Activated CD8-positive, alpha-beta memory T cell treated with anti-CD3 and anti-CD28 coated beads for 4 hours (primary cell): ENCODE results near the gene TAS2R41.

Experiments used
- DNase-seq, 2 donors: peaks; one replicate each; pipeline ENCODE4 v3.0.0-alpha.2; 2020; ENCODE audit warnings: low read depth in 2 of 2

The TAS2R41 gene

DNA sequence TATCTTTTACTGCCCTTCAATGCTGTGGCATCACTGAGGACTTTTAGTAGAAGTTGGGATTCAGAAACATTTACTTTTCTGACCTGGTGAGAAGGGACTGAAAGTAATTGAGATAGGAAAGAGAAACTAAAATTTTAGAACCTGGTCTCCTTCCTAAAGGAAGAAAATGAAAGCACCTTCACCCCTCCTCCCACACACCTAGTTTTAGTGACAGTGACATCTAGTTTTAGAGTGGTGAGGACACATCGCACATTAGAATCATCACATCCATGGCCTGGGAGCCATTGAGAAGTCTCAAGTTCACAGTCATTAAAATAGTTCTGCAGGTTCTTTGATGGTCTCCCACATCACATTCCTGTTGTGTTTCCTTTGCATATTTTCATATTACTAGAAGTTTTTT, 16.1 kb downstream of the TAS2R41 start:
- DNase-seq = no peak

DNA sequence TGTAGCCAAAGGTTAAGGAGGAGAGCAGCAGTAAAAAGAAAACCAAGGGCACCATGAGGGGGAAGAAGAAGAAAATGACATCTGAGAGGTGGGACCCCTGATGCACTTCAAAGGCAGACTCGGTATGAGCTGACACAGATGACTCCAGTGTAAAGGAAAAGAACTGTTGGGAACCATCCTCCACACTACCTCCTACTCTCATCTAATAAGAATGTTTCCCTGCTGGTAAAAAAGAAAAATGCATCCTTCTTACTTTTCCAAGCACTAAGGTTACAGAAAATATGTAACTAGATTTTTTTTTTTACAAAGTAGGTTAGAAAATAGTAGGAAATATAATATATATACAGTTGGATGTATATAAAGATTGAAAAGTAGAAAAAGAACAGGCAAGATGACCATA, 16.9 kb downstream of the TAS2R41 start:
- DNase-seq = no peak

DNA sequence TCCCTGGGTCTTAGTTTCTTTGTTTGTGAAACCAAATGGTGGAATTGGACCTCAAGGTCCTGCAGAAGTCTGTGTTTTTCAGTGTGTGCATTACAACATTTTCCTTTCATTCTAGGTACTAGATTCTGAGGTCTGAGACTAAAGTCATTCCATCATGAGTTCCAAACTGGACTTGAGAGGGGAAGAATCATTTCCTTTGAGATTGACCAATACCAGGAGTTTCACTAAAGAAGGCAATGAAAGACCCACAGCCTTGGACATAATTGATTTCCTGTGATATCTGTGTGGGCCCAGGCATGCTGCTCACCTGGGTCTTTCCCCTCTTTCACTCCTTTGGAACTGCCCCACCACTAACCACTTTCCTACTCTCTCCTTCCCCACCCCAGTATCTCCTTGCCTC, 18.2 kb downstream of the TAS2R41 start:
- no peak for DNase-seq

DNA sequence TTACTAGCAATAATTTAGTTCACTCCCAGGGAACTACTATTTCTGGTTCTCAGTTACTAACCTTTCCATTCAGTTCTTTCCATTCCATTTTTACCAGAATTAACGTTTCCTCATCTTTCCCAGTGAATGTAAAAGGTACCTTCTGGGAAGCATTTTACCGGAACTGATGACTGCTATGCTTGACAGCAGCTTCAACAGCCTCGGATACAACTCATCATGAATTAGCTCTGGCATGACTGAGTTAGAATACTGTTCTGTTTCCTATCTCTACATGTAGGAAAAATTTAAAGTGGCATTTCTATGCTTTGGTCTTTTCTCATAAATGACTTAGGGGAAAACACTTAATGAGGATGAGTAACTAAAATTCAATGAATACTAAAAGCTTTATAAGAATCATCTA, 18.6 kb downstream of the TAS2R41 start:
- DNase-seq = no peak

DNA sequence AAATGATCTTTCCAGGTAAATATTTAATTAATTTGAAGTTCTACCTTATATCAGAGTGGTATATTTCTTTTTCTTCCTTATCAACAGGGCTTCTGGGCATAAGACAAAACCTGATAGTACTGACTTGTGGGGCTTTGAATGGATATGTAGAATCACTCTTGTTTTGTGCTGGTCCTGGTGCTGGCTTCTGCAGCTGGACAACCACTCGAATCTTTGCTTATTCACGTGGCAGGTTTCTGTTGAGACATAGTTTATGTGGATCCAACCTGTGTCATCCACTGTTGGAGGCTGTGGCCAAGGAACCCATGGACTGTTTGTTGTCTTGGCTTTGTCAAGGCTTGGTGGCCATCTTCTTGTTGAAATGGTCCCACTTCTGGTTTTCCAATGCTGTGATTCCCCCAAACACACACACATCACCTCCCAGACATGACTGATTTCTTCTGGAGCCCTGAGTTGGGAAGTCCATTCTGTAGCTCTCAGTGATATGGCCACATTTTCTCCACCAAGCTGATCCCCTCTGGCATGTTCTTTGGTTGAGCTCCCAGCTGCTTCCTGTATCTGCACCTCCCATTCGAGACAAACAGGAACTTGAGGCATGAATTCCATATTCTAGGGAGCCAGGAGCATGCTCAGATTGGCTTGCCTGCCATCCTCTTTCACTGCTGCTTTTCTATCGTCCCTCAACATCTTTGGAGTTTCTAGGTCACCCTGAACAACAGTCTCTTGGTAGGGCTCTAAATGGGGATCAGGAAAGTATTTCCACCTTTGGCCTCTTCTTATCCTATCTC, 19.5 kb downstream of the TAS2R41 start:
- DNase-seq = no peak

DNA sequence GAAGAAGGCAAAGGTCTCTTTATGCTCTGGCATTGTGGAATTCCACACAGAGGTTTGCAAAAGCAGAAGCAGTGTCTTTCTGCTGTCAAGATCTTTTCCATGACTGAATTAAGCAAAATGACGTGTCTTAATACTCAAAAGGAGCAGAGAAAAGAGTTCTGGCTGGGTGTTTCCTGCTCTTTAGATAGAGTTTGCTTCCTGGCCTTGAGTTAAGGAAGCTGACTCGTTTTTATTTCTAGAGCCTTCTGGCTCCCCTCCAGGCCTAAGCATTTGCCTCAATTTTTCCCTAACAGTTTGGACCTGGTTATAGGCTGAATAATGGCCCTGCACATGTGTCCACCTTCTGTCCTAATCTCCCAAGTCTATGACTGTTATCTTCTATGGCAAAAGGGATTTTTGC, 21.6 kb downstream of the TAS2R41 start:
- no peak for DNase-seq

DNA sequence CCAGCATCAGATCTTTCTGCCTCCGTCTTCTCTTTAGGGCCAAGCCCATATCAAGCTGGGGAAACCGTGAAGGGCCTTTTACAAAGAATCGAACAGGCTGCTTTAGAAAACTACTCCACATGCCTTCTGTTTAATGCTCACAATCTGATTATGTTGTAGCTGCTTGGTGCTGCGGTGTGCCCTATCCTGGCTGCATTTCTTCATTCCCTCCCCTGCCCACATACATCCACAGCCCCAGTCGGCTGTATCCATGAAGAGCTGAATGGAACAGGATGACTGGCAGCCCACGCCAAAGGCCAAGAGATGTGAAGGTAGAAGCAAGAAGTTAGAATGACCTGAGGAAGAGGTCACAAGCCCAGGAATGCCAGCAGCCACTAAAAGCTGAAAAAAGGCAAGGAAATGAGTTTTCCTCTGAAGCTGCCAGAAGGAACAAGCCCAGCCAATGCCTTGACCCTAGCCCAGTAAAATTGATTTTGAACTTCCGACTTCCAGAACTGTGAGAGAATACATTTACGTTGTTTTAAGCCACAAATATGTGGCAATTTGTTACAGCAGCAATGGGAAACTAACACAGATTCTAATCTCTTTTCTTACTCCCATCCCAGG, 22.2 kb downstream of the TAS2R41 start:
- no peak for DNase-seq

DNA sequence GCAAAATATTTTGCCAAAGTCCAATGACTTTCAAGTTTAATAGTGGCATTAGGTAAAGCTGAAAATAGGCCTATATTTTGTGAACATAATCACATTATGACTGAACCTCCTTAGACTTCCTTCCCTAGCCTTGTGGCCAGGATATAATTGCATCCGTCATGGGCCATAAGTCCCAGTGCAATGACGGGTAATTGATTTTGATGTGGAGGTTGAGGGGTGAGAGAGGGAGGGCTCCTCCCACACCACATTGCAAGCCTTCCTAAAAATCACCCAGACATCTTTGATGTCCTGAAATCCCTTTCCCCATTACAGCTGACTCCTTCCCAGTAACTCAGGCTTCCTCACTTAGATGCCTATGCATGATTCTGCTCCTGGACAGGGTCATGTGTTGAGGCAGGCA, 25.6 kb downstream of the TAS2R41 start:
- no peak for DNase-seq

DNA sequence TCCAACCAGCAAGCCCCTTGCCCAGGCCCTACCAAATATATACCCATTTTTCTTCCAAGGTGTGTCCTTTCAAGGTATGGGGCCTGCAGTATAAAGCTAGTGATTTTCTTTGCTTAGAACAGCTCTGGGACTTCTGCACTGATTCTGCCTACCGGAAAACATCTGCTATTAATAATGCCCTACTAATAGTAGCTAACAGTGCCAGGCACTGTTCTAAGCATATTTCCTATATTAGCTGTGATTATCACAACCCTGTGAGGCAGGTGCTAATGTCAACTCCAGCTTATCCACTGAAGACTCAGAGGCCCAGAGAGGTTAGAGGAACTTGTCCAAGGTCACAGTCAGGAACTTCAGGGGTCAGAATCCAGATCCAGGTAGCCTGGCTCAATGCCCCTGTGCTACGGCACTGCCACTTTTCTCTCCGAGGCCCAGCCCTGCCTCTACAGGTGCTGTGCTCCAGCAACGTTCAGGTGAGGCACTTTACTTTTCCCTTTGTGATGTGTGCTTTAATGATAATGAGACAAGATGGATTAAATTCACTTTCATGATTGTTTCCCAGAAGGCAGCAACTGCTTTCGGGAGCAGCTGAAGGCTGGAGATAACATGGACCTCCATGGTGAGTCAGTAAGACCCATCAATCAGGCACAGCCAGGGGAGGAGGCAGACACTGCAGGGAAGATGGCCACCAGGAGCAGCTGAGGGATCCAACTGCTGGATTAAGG, 26.7 kb downstream of the TAS2R41 start:
- no peak for DNase-seq

DNA sequence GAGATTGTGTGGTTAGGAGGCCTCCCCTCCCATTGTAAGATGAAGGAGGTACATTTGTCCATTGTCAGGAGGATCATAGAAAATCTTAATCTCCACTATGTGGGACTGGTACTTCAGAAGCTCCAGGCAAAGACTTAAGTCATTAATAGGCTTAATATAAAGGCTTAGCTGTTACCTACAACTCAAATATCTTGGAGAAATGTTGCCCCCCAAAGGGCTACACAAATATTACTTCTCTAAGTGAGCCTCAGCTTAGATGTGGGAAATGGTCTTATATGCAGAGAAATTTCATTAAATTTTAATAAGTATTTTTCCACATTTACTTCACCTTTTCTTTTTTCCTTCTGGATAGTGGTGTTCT, 27.2 kb downstream of the TAS2R41 start:
- no peak for DNase-seq

DNA sequence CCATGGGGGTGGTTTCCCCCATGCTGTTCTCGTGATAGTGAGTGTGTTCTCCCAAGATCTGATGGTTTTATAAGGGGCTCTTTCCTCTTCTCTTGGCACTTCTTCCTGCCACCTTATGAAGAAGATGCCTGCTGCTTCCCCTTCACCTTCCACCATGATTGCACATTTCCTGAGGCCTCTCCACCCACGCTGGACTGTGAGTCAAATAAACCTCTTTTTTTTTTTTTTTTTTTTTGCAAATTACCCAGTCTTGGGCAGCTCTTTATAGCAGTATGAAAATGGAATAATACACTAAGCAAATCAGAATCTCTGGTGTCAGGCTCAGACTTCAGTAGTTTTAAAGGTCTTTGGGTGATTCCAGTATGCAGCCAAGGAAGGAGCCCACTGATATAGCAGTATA, 28.2 kb downstream of the TAS2R41 start:
- no peak for DNase-seq

DNA sequence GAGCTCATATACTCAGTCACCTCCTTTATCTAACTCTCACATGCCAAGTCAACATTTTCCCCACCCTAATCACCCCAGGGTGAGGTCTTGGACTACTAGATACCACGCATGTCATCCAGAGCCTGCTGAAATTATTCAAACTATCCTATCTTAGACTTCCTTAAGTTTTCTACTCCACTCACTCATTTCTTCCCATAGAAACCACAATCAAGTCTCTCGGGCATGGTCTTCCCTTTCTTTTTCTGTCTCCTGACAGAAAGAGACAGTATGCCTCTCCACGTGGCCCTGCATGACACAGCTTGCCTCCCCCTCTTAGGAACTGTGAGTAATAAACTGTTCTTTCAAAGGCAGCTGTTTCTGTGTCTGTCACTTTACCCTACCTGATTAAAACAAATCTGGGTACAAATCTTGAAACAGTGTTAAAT, 29.4 kb downstream of the TAS2R41 start:
- DNase-seq = no peak

DNA sequence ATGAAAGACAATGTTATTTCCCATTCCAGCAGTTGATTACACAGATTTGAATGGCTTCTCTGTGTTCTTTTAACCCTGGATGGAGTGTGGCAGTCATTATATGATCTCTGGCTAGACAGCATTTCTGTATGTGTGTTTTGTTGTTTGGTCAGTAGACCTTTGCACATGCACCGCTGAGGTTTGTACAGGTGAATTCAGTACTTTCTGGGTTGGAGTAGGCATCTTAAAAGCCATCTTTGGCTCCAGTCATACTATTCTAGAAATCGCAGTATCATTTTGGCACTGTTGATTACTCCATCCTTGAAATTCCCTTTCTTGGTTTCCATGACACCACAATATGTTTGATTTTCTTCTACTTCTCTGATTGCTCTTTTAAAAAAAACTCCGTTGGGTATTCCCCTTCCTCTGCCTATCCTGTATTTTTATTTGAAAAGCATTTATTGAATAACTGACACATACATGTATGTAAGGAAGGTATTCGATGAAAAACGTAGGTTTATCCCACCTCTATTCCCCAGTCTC, 29.9 kb downstream of the TAS2R41 start:
- DNase-seq = no peak

DNA sequence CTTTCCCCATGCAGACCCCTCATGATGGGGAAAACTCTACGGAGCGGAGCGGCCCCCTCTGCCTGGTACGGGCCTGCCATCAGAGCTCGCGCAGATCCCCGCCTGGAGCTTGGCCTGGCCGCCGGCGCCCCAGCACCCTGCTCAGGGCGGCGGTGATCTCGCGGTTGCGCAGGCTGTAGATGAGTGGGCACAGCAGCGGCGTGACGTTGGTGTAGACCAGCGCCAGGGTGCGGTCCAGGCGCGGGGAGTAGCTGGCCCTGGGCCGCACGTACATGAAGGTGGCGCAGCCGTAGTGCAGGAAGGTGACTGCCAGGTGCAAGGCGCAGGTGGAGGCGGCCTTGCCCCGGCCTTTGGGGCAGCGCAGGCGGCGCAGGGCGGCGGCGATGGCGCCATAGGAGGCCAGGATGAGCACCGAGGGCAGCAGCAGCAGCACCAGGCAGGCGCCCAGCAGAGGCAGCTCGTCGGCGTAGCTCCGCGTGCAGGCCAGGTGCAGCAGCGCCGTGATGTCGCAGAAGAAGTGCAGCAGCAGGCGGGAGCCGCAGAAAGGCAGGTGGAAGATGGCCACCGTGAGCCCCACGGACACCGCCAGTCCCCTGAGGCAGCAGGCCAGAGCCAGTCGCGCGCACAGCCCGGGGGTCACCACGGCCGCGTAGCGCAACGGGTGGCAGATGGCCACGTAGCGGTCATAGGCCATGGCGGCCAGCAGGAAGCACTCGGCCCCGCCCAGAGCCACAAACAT, 33.4 kb downstream of the TAS2R41 start:
- DNase-seq = no peak

DNA sequence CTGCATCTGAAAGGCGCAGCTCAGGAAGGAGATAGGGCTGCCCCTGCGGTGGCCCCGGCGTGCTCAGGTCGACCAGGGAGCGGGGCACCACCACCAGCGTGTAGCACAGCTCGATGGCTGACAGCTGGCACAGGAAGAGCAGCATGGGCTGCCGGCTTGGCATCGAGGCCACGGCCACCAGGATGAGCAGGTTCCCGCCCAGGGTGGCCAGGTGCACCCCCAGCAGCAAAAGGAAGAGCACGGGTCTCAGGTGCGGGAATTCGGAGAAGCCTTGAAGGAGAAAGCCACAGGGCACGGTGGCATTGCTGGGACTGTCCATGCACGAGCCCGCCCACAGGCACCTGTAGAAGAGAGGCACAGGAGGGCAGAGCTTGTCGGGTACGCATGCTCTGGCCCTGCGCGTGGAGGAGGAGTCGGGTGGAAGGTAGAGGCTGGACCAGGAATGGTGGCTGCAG, 33.9 kb downstream of the TAS2R41 start:
- DNase-seq = no peak

DNA sequence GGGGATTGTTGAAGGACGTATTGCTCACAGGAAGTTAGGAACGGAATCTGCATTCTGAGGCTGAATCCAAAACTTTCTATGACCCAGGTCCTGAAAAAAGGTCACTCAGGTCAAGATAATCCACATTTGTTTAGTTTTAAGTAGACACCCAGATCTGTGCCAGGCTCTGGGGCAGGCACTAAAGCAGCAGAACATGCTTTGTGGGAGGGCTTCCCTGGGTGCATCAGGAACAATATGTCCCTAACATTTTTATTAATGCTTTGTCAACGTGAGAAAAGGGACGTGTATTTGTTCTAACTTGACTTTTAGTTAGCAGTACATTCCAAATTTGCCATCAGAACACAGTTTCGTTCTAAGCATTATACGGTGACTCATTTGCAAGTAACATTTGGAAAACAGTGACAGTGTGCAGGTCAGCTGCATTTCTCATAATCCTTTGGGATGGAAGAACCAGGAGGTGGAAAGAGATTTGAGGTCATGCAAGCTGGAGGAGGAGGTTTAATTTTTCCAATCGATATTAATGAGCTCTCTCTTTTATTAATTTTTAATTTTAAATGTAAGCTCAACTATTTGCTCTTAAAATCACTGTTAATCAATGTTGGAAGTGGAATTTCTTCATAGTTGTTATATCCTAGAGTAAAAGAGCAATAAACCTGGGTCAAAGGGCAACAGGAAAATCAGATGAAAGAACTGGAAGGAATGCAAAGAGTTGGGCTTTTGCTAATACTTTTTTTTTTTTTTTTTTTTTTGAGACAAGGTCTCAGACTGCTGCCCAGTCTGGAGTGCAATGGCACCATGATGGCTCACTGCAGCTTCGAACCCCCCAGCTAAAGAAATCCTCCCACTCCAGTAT, 35.0 kb downstream of the TAS2R41 start:
- DNase-seq = no peak

DNA sequence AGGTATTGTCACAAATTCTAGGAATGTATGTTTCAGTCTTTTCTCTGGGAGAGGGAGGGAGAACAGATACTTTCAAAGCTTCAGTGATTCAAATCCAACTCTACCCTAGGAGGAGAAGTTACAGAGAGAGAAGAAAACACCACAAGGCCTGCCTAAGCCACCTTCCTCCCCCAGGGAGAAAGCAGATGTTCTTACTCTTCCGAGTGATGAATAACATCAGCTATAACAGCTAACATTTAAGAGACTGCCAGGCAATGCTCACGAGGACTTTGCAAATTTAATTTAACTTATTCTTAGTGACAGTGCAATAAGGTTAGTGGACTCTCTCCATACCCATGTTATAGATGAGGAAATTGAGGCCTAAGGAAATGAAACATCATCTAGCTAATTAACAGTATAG, 36.8 kb downstream of the TAS2R41 start:
- DNase-seq = no peak

DNA sequence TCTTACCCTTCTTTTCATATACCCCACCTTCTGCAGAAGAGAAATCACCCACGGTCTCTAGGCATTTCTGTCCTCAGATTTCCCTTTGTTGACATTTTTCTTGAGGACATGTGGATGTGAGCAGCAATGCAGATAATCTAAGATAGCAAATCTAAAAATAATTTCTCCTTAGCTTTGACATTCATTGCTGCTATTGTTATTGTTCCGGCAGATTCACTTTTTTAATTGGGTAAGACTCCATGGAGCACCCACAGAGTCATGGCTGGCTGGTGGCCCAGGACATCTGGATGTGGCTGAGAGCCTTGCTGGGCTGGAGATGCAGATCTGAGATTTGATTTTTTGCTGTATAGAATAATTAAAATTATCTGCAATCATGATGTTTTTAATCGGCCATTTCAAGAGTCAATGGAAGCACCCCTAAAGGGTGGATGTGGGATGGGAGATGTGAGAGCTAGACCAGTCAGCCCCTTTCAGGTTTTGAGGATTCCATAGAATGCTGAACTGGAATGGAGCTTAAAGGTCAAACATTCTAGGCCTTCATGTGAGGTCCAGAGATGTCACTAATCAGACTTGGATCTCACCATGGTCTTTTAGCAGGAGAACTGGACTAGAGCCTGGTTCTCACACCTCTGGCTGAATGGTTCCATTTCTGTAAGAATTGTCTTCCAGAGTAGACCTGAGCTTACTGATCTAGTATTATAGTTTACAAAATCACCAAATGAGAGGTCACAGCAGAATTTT, 37.5 kb downstream of the TAS2R41 start:
- DNase-seq = no peak

DNA sequence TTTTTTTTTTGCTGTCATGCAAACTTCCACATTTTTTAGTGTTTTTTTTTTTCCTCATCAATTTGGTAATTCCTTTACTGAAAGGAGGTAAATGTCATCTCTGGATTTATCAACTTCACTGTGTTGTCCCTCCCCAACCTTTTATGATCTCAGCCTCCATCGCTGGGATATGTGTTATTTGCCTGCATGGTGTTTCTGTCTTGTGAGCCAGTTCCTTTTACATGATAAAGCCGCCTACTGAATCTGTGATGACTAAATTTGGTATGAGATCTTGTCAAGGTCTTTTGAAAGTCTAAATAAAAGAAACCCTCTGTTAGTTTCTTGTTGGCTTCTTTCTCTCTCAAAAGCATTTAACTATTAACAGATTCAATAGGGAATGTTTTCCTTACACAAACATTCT, 39.3 kb downstream of the TAS2R41 start:
- no peak for DNase-seq

DNA sequence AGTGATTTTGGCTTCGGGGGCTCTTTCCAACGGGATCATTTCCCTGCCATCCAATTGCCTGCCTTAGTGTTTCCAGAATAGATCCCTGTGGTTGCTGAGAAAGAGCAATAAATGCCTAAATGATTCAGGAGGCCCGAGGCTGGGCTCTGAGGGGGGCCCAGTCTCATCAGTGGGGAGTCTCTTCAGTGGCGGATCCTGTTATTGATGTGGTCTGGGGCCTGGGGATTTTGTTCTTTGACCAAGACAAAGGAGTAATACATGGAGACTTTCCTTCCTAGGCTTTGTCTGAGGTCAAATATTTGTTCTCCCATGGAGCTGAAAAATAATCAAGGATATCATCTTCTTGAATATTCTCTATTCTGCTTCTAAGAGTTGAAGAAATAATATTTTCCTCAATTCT, 40.8 kb downstream of the TAS2R41 start:
- DNase-seq = no peak
